B cell (primary cell): ENCODE results near the gene TACR2.

Experiments
- CTCF ChIP-seq: fragments of 200-600 bp; IDR thresholded peaks from one replicate; pipeline ENCODE4 v1.8.0; 2022; ENCODE audit warnings: antibody characterized with exemption, mild to moderate bottlenecking
- EZH2 ChIP-seq: IDR thresholded peaks from 2 replicates; pipeline ENCODE4 v1.6.1; 2012; ENCODE audit warnings: borderline replicate concordance, low read depth, mild to moderate bottlenecking, moderate library complexity, low read length; ENCODE audit not compliant: insufficient read depth, poor library complexity, severe bottlenecking

GRCh38 chr10:69452676-69453415, 36.1 kb upstream of the TACR2 start:
- no peak for TF ChIP-seq CTCF
- no peak for TF ChIP-seq EZH2
